ENCODE results near the gene MBD3L2. TPM values are rescaled to one million over a fixed set of nuclear protein-coding genes. Genes with fewer than 3 reads are reported as not detected.
A peak's percentile ranks its signal among the peaks of the same experiment; 100 is the strongest.
"Not testable (repeated sequence)": the region's sequence is repeated elsewhere in the genome, so short reads cannot be mapped to it uniquely, and the experiment has no call there.

The MBD3L2 gene
- total RNA-seq: not detected in 2 replicates

DNA sequence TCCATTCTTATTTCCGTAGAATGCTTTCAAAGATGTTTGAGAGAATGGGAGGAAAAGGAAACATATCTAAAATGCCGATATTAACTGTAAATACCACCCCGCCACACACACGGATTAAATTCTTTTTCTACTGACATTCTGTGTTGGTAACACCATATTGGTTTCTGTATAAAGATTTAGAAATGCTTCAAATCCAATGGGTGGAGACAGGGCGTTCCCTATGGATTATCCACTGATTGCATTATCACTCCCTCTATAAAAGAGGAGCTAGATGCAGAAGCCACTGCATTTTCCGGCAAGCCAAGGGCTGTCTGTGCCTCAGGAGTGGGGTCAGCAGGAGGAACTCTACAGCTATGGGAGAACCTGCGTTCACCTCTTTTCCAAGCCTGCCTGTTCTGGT is at the start of gene MBD3L2:
Gene MBD3L2, plus strand, starts transcription at position 301 of the 400 bp plus-strand sequence. Its CDS starts 53 bp downstream, at position 354.
- not testable (repeated sequence) for DNase-seq (ENCODE audit: low read depth); H3K36me3 ChIP-seq (ENCODE audit: control insufficient read depth, insufficient read depth, low read length); H3K4me3 ChIP-seq (ENCODE audit: low read depth, low read length); H3K27me3 ChIP-seq (ENCODE audit: control insufficient read depth, insufficient read depth, low read length)

DNA sequence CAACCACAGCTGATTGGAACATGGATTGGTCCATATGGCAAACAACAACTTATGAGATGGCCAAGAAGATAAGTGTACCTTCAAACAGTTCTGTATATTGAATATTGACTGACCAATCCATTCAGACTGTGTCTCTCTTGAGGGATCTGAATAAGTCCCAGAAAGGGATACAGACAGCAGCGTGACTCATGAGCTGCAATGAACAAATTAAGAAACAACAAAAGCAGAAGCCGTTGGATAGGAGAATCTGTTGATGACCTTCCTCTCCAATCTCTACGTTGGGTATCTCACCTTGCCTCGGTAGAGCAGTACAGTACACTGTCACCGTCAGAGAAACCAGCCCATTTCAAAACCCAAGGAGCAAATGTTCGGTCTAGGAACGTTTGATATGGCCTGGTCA is 49.2 kb upstream of the MBD3L2 start:
- no peaks in the 10 kb centered on the region for H3K27me3 ChIP-seq (ENCODE audit: control insufficient read depth, insufficient read depth, low read length)
- TF ChIP-seq, protein P1, sequence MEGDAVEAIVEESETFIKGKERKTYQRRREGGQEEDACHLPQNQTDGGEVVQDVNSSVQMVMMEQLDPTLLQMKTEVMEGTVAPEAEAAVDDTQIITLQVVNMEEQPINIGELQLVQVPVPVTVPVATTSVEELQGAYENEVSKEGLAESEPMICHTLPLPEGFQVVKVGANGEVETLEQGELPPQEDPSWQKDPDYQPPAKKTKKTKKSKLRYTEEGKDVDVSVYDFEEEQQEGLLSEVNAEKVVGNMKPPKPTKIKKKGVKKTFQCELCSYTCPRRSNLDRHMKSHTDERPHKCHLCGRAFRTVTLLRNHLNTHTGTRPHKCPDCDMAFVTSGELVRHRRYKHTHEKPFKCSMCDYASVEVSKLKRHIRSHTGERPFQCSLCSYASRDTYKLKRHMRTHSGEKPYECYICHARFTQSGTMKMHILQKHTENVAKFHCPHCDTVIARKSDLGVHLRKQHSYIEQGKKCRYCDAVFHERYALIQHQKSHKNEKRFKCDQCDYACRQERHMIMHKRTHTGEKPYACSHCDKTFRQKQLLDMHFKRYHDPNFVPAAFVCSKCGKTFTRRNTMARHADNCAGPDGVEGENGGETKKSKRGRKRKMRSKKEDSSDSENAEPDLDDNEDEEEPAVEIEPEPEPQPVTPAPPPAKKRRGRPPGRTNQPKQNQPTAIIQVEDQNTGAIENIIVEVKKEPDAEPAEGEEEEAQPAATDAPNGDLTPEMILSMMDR (IDR thresholded peaks at IDR 0.05; ENCODE audit: insufficient read depth, low read length, poor library complexity, severe bottlenecking): no peak
- DNase-seq (ENCODE audit: low read depth): no peak
- no peaks in the 10 kb centered on the region for H3K36me3 ChIP-seq (ENCODE audit: control insufficient read depth, insufficient read depth, low read length)
- no peak overlapping the region for H3K4me3 ChIP-seq (ENCODE audit: low read depth, low read length)

DNA sequence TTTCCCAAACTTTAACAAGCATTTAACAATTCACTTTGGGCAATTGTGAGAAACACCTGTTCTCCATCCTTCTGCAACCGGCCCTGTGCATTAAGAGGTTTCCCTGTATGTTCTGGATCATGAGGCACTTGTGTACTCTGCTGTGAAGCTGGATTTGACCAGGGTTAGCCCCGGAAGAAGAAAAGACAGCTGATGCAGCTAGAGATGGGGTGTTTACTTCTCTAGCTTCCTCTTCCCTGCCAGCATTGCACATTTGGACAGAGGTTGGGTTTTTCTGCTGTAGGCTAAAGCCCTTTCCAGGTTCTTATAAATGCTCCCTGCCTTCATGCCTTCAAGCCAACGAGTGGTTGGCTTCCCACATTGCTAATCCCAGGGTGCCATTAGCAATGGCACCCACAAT is 48.8 kb upstream of the MBD3L2 start:
- TF ChIP-seq, protein P1 (IDR thresholded peaks at IDR 0.05; ENCODE audit: insufficient read depth, low read length, poor library complexity, severe bottlenecking): no peak
- DNase-seq (ENCODE audit: low read depth): no peak
- no peak overlapping the region for H3K4me3 ChIP-seq (ENCODE audit: low read depth, low read length)
- no peaks in the 10 kb centered on the region for H3K36me3 ChIP-seq (ENCODE audit: control insufficient read depth, insufficient read depth, low read length)
- no peaks in the 10 kb centered on the region for H3K27me3 ChIP-seq (ENCODE audit: control insufficient read depth, insufficient read depth, low read length)

DNA sequence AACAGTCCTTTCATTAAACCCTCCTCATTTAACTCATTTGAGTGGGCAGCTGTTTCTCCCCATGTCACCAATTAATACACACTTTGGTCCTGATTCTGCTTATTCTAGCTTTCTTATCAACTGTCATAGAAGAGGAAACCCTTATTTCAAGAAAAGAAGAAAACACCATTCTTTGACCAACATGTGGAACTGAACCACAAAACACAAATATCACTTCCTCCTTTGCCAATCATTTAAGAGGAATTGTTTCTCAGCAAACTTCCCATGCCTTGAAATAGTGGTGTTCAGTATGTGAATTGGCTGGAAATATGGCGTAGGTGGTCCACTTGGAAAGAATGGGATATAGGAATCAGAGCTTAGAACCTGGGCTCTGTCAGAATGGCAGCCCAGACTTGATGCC is 48.3 kb upstream of the MBD3L2 start:
- Histone ChIP-seq H3K27me3 (ENCODE audit: control insufficient read depth, insufficient read depth, low read length) (no peaks in the 10 kb centered on the region), H3K4me3 (ENCODE audit: low read depth, low read length) (no peak overlapping the region), H3K36me3 (ENCODE audit: control insufficient read depth, insufficient read depth, low read length) (no peaks in the 10 kb centered on the region)
- TF ChIP-seq, protein P1 (IDR thresholded peaks at IDR 0.05; ENCODE audit: insufficient read depth, low read length, poor library complexity, severe bottlenecking): no peak
- no peak for DNase-seq (ENCODE audit: low read depth)

DNA sequence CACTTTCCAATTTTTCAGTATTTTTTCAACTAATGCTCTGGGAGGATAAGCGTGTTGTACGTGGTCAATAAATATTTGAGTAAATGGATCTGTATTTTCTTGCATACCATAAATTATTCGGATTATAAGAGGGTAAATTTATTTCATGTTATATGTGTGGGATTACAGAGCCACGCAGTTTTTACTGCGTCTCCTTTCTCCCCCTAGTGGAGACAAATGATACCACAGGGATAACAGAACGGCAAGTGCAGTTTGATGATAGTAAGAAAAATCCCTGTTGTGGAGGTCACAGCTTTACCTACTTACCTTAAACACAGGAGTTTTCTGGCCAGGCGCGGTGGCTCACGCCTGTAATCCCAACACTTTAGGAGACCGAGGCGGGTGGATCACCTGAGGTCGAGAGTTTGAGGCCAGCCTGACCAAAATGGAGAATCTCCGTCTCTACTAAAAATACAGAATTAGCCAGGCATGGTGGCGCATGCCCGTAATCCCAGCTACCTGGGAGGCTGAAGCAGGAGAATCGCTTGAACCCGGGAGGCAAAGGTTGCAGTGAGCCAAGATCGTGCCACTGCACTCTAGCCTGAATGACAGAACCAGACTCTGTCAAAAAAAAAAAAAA is 44.7 kb upstream of the MBD3L2 start:
- no peaks in the 10 kb centered on the region for H3K27me3 ChIP-seq (ENCODE audit: control insufficient read depth, insufficient read depth, low read length)
- H3K4me3 ChIP-seq (ENCODE audit: low read depth, low read length): no peak overlapping the region
- H3K36me3 ChIP-seq (ENCODE audit: control insufficient read depth, insufficient read depth, low read length): no peaks in the 10 kb centered on the region
- TF ChIP-seq, protein P1 (IDR thresholded peaks at IDR 0.05; ENCODE audit: insufficient read depth, low read length, poor library complexity, severe bottlenecking): peak; percentile 80
- peak; percentile 7 for DNase-seq (ENCODE audit: low read depth)

DNA sequence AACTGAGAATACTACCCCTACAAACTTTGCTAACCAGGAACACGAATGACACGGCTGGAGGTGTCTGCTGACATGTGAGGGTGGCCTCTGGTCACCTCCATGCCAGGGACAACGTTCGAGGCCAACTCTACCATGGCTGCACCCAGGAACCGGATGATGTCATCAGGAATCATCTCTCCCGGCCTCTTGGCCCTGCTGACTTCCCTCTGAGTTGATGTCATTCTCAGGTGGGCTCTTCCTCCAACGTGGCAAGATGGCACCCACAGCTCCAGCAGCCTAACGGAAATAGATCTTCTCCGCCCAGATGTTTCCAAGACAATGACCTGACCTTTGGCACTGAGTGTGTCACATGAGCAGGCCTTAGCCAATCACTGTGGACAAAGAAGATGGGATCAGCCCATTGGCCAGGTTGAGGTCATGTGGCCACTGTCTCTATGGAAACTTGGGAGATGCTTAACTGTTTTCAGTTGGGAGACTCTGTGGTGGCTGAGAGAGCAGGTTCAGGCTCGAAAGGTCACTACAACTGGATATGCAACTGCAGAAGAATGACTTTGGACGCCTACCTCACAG is 42.9 kb upstream of the MBD3L2 start:
- TF ChIP-seq, protein P1 (IDR thresholded peaks at IDR 0.05; ENCODE audit: insufficient read depth, low read length, poor library complexity, severe bottlenecking): no peak
- DNase-seq (ENCODE audit: low read depth): no peak
- no peaks in the 10 kb centered on the region for H3K36me3 ChIP-seq (ENCODE audit: control insufficient read depth, insufficient read depth, low read length)
- no peaks in the 10 kb centered on the region for H3K27me3 ChIP-seq (ENCODE audit: control insufficient read depth, insufficient read depth, low read length)
- no peak overlapping the region for H3K4me3 ChIP-seq (ENCODE audit: low read depth, low read length)
